Skeletal muscle tissue (tissue), 4 donors: Measurements from ENCODE around the gene DNAJC11. TPM values are rescaled to one million over a fixed set of nuclear protein-coding genes. Genes with fewer than 3 reads are reported as not detected.
A peak's percentile ranks its signal among the peaks of the same experiment; 100 is the strongest.
"Not testable (repeated sequence)": the region's sequence is repeated elsewhere in the genome, so short reads cannot be mapped to it uniquely, and the experiment has no call there.

Source experiments
- H3K27ac ChIP-seq: one replicate; pipeline ENCODE4 v1.7.0; 2013; ENCODE audit warnings: mild to moderate bottlenecking, low read depth, low read length, inconsistent platforms
- H3K27me3 ChIP-seq, 3 donors: one replicate each; pipeline ENCODE4 v1.7.0; 2013; ENCODE audit warnings: low read length in 3 of 3; ENCODE audit not compliant: control insufficient read depth in 3 of 3, insufficient read depth in 3 of 3
- H3K36me3 ChIP-seq, 3 donors: one replicate each; pipeline ENCODE4 v1.7.0; 2013; ENCODE audit warnings: low read length in 3 of 3; ENCODE audit not compliant: control insufficient read depth in 3 of 3, insufficient read depth in 3 of 3
- H3K4me1 ChIP-seq, 3 donors: one replicate each; pipeline ENCODE4 v1.7.0; 2013; ENCODE audit warnings: low read length in 3 of 3, mild to moderate bottlenecking in 3 of 3; ENCODE audit not compliant: control insufficient read depth in 3 of 3, insufficient read depth in 3 of 3
- H3K4me3 ChIP-seq, 3 donors: one replicate each; pipeline ENCODE4 v1.7.0; 2013; ENCODE audit warnings: low read length in 3 of 3
- H3K9ac ChIP-seq, 3 donors: one replicate each; pipeline ENCODE4 v1.7.0; 2013; ENCODE audit warnings: low read length in 3 of 3, mild to moderate bottlenecking in 3 of 3, moderate library complexity in 2 of 3, low read depth in 1 of 3
- H3K9me3 ChIP-seq, 3 donors: one replicate each; pipeline ENCODE4 v1.7.0; 2013; ENCODE audit warnings: low read length in 3 of 3; ENCODE audit not compliant: control insufficient read depth in 3 of 3
- total RNA-seq: library from RNA; depleted of rRNA; stranded (reverse); fragments of >200 nt; gene quantifications from one replicate; pipeline ENCODE4 v1.2.3, GENCODE V29; 2014
- donor health status: Osteomylitis.

Gene DNAJC11
- total RNA-seq, 1 donor from 2014 or later, result 26.6 TPM

GRCh38 chr1:6640867-6641266, 60.7 kb downstream of the DNAJC11 start:
- H3K9ac ChIP-seq, H3K4me1 ChIP-seq, H3K27me3 ChIP-seq, H3K9me3 ChIP-seq, H3K27ac ChIP-seq, H3K4me3 ChIP-seq: not testable (repeated sequence)
- H3K36me3 ChIP-seq, result peaks cover 66 to 71% (median 71%) of the 10 kb centered on the region in 3 donors

GRCh38 chr1:6638226-6638625, 63.4 kb downstream of the DNAJC11 start:
- H3K27me3 ChIP-seq, result no peaks in the 10 kb centered on the region
- H3K4me3 ChIP-seq, result no peak overlapping the region
- no peaks in the 10 kb centered on the region for H3K9me3 ChIP-seq
- H3K36me3 ChIP-seq, result peaks cover 67 to 73% (median 68%) of the 10 kb centered on the region in 3 donors
- peaks cover 0 to 10% (median 7%) of the 10 kb centered on the region in 3 donors for H3K4me1 ChIP-seq
- H3K9ac ChIP-seq, result peak overlapping the region in 1 of 3 donors; percentile 33
- H3K27ac ChIP-seq, result no peak overlapping the region

- H3K4me3 ChIP-seq, result no peak overlapping the region
- peaks cover 68 to 73% (median 71%) of the 10 kb centered on the region in 3 donors for H3K36me3 ChIP-seq
- H3K9ac ChIP-seq, result peak overlapping the region in 1 of 3 donors; percentile 33
- no peak overlapping the region for H3K27ac ChIP-seq
- H3K4me1 ChIP-seq, result peaks cover 0 to 10% (median 7%) of the 10 kb centered on the region in 3 donors
- no peaks in the 10 kb centered on the region for H3K9me3 ChIP-seq
- no peaks in the 10 kb centered on the region for H3K27me3 ChIP-seq
These were observed 63.8 kb downstream of the DNAJC11 start for GRCh38 chr1:6637770-6638169.

- not testable (repeated sequence) for H3K27me3 ChIP-seq, H3K27ac ChIP-seq, H3K9ac ChIP-seq, H3K4me1 ChIP-seq, H3K4me3 ChIP-seq, H3K9me3 ChIP-seq
- H3K36me3 ChIP-seq, result peaks cover 67 to 72% (median 70%) of the 10 kb centered on the region in 3 donors
These were observed 64.8 kb downstream of the DNAJC11 start for GRCh38 chr1:6636778-6637177.

- Histone ChIP-seq H3K9me3 (no peaks in the 10 kb centered on the region), H3K4me3 (no peak overlapping the region), H3K27ac (no peak overlapping the region), H3K4me1 (peaks cover 0 to 10% (median 7%) of the 10 kb centered on the region in 3 donors), H3K9ac (no peak overlapping the region), H3K27me3 (no peaks in the 10 kb centered on the region), H3K36me3 (peaks cover 66 to 69% (median 69%) of the 10 kb centered on the region in 3 donors)
These were observed 65.5 kb downstream of the DNAJC11 start for GRCh38 chr1:6635910-6636760.

- Histone ChIP-seq H3K27me3 (no peaks in the 10 kb centered on the region), H3K4me3 (no peak overlapping the region), H3K4me1 (peaks cover 0 to 10% (median 7%) of the 10 kb centered on the region in 3 donors), H3K36me3 (peaks cover 63 to 76% (median 64%) of the 10 kb centered on the region in 3 donors), H3K9ac (peak overlapping the region in 1 of 3 donors; percentile 33), H3K27ac (no peak overlapping the region), H3K9me3 (no peaks in the 10 kb centered on the region)
These were observed 66.3 kb downstream of the DNAJC11 start for GRCh38 chr1:6635161-6635909.

- Histone ChIP-seq H3K36me3 (peaks cover 62 to 76% (median 64%) of the 10 kb centered on the region in 3 donors), H3K4me1 (peaks cover 0 to 10% (median 7%) of the 10 kb centered on the region in 3 donors)
These were observed 67.1 kb downstream of the DNAJC11 start for GRCh38 chr1:6634371-6635052.

GRCh38 chr1:6632588-6633514, 68.8 kb downstream of the DNAJC11 start:
- H3K9me3 ChIP-seq, result no peaks in the 10 kb centered on the region
- peaks cover 69 to 82% (median 70%) of the 10 kb centered on the region in 3 donors for H3K36me3 ChIP-seq
- H3K27ac ChIP-seq, result no peak overlapping the region
- H3K4me1 ChIP-seq, result peaks cover 0 to 12% (median 12%) of the 10 kb centered on the region in 3 donors
- no peak overlapping the region for H3K4me3 ChIP-seq
- H3K27me3 ChIP-seq, result no peaks in the 10 kb centered on the region
- H3K9ac ChIP-seq, result no peak overlapping the region

More at GRCh38 chr1:6634371-6635052, 67.1 kb downstream of the DNAJC11 start:
- Histone ChIP-seq H3K9me3 (no peaks in the 10 kb centered on the region), H3K4me3 (no peak overlapping the region), H3K27ac (no peak overlapping the region), H3K9ac (peak overlapping the region in 1 of 3 donors; percentile 33), H3K27me3 (no peaks in the 10 kb centered on the region)

- H3K4me1 ChIP-seq, result peaks cover 3 to 22% (median 18%) of the 10 kb centered on the region in 3 donors
- H3K36me3 ChIP-seq, result peaks cover 53 to 72% (median 63%) of the 10 kb centered on the region in 3 donors
These were observed 70.6 kb downstream of the DNAJC11 start for GRCh38 chr1:6631058-6631457.

More at GRCh38 chr1:6631058-6631457, 70.6 kb downstream of the DNAJC11 start:
- Histone ChIP-seq H3K9ac (no peak overlapping the region), H3K9me3 (no peaks in the 10 kb centered on the region), H3K27ac (no peak overlapping the region), H3K27me3 (no peaks in the 10 kb centered on the region), H3K4me3 (no peak overlapping the region)
